Measurements from ENCODE around the gene TEAD1. TPM values are rescaled to one million over a fixed set of nuclear protein-coding genes. Genes with fewer than 3 reads are reported as not detected.
A peak's percentile ranks its signal among the peaks of the same experiment; 100 is the strongest.

The TEAD1 gene
- total RNA-seq, 2 experiments from 2014 or later, result 0.25 to 0.83 TPM

GRCh38 chr11:12893787-12894672 is 219.8 kb downstream of the TEAD1 start:
- peak; percentile 88 for TF ChIP-seq CTCF (IDR thresholded peaks at IDR 0.05)
- Mint-ChIP-seq H3K4me1 (ENCODE audit: low read depth) (no peaks in the 10 kb centered on the region), H3K27ac (no peak overlapping the region), H3K4me3 (no peak overlapping the region), H3K36me3 (ENCODE audit: low read depth) (no peaks in the 10 kb centered on the region), H3K9me3 (no peaks in the 10 kb centered on the region), H3K27me3 (peaks cover 22% of the 10 kb centered on the region)
- CTCF ChIA-PET, result interaction anchor here (0.7 to 10.2 kb wide), 12 partner anchors 8 to 612 kb away, joined by 3 to 120 read pairs (median 3); no protein-coding TSS in a partner anchor
- POLR2A ChIA-PET, result interaction anchor here (0.6 kb wide), 1 partner anchor 562 kb away, joined by 3 read pairs; no protein-coding TSS in a partner anchor
- intact Hi-C loops (cut with micrococcal nuclease), result loop anchor here (5.0 to 10.0 kb wide), 2 partner anchors 482 to 849 kb away; no protein-coding TSS in a partner anchor
- ATAC-seq, result peak; percentile 55
- DNase-seq, result peak; percentile 74

- ChIA-PET CTCF (interaction anchor here (1.2 to 4.6 kb wide), 3 partner anchors 8 to 566 kb away, joined by 3 to 22 read pairs (median 22); no protein-coding TSS in a partner anchor), POLR2A (no interaction called here)
- Mint-ChIP-seq H3K4me1 (ENCODE audit: low read depth) (no peaks in the 10 kb centered on the region), H3K36me3 (ENCODE audit: low read depth) (no peaks in the 10 kb centered on the region), H3K27ac (no peak overlapping the region), H3K4me3 (no peak overlapping the region), H3K9me3 (no peaks in the 10 kb centered on the region), H3K27me3 (peaks cover 20% of the 10 kb centered on the region)
- DNase-seq, result no peak
- intact Hi-C loops (cut with micrococcal nuclease), result loop anchor here (10.0 kb wide), 1 partner anchor 853 kb away; no protein-coding TSS in a partner anchor
- no peak for TF ChIP-seq CTCF (IDR thresholded peaks at IDR 0.05)
- ATAC-seq, result no peak
Observed at GRCh38 chr11:12897390-12897789, 223.2 kb downstream of the TEAD1 start.

GRCh38 chr11:12897867-12898266 is 223.6 kb downstream of the TEAD1 start:
- CTCF ChIA-PET, result interaction anchor here (1.2 to 4.6 kb wide), 3 partner anchors 8 to 567 kb away, joined by 3 to 22 read pairs (median 22); no protein-coding TSS in a partner anchor
- Mint-ChIP-seq H3K4me1 (ENCODE audit: low read depth) (no peaks in the 10 kb centered on the region), H3K27me3 (peaks cover 20% of the 10 kb centered on the region), H3K27ac (no peak overlapping the region), H3K36me3 (ENCODE audit: low read depth) (no peaks in the 10 kb centered on the region), H3K9me3 (no peaks in the 10 kb centered on the region), H3K4me3 (no peak overlapping the region)
- ATAC-seq, result no peak
- no peak for TF ChIP-seq CTCF (IDR thresholded peaks at IDR 0.05)
- POLR2A ChIA-PET, result interaction anchor here (0.6 kb wide), 1 partner anchor 50 kb away, joined by 3 read pairs; no protein-coding TSS in a partner anchor
- DNase-seq, result no peak
- intact Hi-C loops (cut with micrococcal nuclease), result loop anchor here (10.0 kb wide), 1 partner anchor 853 kb away; no protein-coding TSS in a partner anchor

- H3K27me3 Mint-ChIP-seq, result peaks cover 18% of the 10 kb centered on the region
- CTCF ChIA-PET, result interaction anchor here (3.1 to 4.6 kb wide), 2 partner anchors 11 to 569 kb away, joined by 22 read pairs; no protein-coding TSS in a partner anchor
- intact Hi-C loops (cut with micrococcal nuclease), result no loop called here
- H3K36me3 Mint-ChIP-seq (ENCODE audit: low read depth), result no peaks in the 10 kb centered on the region
- no peak overlapping the region for H3K4me3 Mint-ChIP-seq
- TF ChIP-seq CTCF (IDR thresholded peaks at IDR 0.05), result no peak
- H3K27ac Mint-ChIP-seq, result no peak overlapping the region
- POLR2A ChIA-PET, result interaction anchor here (0.6 kb wide), 1 partner anchor 21 kb away, joined by 3 read pairs; no protein-coding TSS in a partner anchor
- no peaks in the 10 kb centered on the region for H3K9me3 Mint-ChIP-seq
- no peak for DNase-seq
- ATAC-seq, result no peak
- no peaks in the 10 kb centered on the region for H3K4me1 Mint-ChIP-seq (ENCODE audit: low read depth)
Observed at GRCh38 chr11:12900496-12900895, 226.3 kb downstream of the TEAD1 start.
